Measurements from ENCODE around the gene SLC25A26. TPM values are rescaled to one million over a fixed set of nuclear protein-coding genes. Genes with fewer than 3 reads are reported as not detected.
A peak's percentile ranks its signal among the peaks of the same experiment; 100 is the strongest.

Gene SLC25A26
- total and polyA plus RNA-seq, 2 of the 13 experiments (the other 11 are each of a cell fraction or from before 2014, with no cell fraction given): 23.1 to 32.7 TPM

DNA sequence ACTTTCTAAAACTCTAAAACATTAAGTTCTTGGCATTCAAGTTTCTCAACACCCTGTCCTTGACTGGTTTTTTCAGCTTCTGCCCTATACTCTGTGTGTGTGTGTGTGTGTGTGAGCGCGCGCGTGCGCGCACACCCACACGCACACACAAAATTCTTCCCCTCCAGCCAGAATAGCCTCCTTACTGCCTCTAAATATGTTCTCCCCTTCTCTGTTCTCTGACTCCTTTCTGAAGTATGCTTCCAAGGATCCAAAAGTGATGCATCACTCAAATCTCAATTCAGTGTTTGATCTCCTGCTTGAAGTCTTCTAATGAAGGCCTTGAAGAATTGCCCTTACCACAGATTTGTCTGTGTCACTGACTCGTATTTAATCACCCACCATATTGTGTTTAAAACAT lies 129.8 kb downstream of the SLC25A26 start:
- no peak for ATAC-seq
- Histone ChIP-seq H3K4me2 (ENCODE audit: low read depth, low read length) (no peak overlapping the region), H3K4me1 (ENCODE audit: insufficient read depth, low read length) (no peaks in the 10 kb centered on the region), H2AFZ (ENCODE audit: low read length) (no peak overlapping the region), H3K27me3 (ENCODE audit: control insufficient read depth in 1 of 2, insufficient read depth in 2 of 2, low read length in 2 of 2) (no peaks in the 10 kb centered on the region), H4K20me1 (ENCODE audit: insufficient read depth, low read length) (no peaks in the 10 kb centered on the region), H3K27ac (ENCODE audit: extremely low read length, insufficient read depth, low read length) (no peak overlapping the region), H3K36me3 (replicated peaks in 1 of 2; ENCODE audit: control insufficient read depth in 1 of 2, insufficient read depth in 2 of 2, low read length in 2 of 2) (peaks cover 0 to 2% of the 10 kb centered on the region in 2 experiments; a peak in 1 of 5 replicates), H3K4me3 (replicated peaks in 1 of 3; ENCODE audit: insufficient read depth in 1 of 3, low read depth in 2 of 3, low read length in 3 of 3) (no peak overlapping the region), H3K9me3 (ENCODE audit: low read length) (no peaks in the 10 kb centered on the region), H3K79me2 (ENCODE audit: insufficient read depth, low read length) (no peaks in the 10 kb centered on the region), H3K9ac (ENCODE audit: insufficient read depth, low read depth, low read length) (no peak overlapping the region)
- no TSS peak for BruUV-seq (replicated peaks)
- FAIRE-seq: no peak
- intact Hi-C loops (cut with micrococcal nuclease; ENCODE audit: unreplicated experiment) (no loop called here), in situ Hi-C loops (cut with HindIII; ENCODE audit: extremely low pct_ligation_motif_present, low pct_unique_long_range_greater_than_20kb) (no loop called here)
- WGBS (ENCODE audit: low lambda C conversion rate): 96% methylated on average over 8 of the region's 8 CpGs
- no peak for DNase-seq (ENCODE audit: low spot score)
- POLR2A ChIA-PET: no interaction called here
- no peak for TF ChIP-seq ZNF772 (CRISPR knock-in tag; IDR thresholded peaks at IDR 0.05)
- TF ChIP-seq ZNF713 (CRISPR knock-in tag; IDR thresholded peaks at IDR 0.05): no peak
- TF ChIP-seq ZNF33A (CRISPR knock-in tag; IDR thresholded peaks at IDR 0.05; ENCODE audit: borderline replicate concordance): no peak
- TF ChIP-seq KDM2A (CRISPR knock-in tag; IDR thresholded peaks at IDR 0.05; ENCODE audit: borderline replicate concordance, low read depth): no peak
- no peak for TF ChIP-seq SKI (IDR thresholded peaks at IDR 0.05; ENCODE audit: partially characterized antibody)
- CTCF ChIA-PET (ENCODE audit: low intra/inter-chr PET ratio, low total read pairs): no interaction called here

DNA sequence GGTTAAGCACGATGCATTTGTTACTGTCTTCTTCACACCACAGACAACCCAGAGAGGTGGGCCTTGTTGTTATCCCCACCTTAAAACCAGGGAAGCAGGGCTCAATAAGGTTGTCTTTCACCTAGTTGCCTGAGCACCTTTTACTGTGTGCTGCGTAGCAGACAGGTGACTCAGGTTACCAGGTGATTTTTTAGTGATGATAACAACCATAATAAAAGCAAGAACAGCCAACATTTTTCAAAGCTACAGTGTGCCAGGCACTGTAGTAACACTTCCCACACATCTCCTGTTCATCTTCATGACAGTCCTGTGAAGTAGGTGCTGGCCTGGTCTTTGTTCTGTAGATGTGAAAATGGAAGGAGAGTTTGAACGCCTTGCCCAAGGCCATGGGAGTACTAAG lies 132.2 kb downstream of the SLC25A26 start:
- Histone ChIP-seq H3K27me3 (ENCODE audit: control insufficient read depth in 1 of 2, insufficient read depth in 2 of 2, low read length in 2 of 2) (no peaks in the 10 kb centered on the region), H3K4me3 (replicated peaks in 1 of 3; ENCODE audit: insufficient read depth in 1 of 3, low read depth in 2 of 3, low read length in 3 of 3) (no peak overlapping the region), H3K9ac (ENCODE audit: insufficient read depth, low read depth, low read length) (no peak overlapping the region), H3K4me1 (ENCODE audit: insufficient read depth, low read length) (no peaks in the 10 kb centered on the region), H3K36me3 (replicated peaks in 1 of 2; ENCODE audit: control insufficient read depth in 1 of 2, insufficient read depth in 2 of 2, low read length in 2 of 2) (no peaks in the 10 kb centered on the region; a peak in 1 of 5 replicates), H3K27ac (ENCODE audit: extremely low read length, insufficient read depth, low read length) (no peak overlapping the region), H3K9me3 (ENCODE audit: low read length) (no peaks in the 10 kb centered on the region), H4K20me1 (ENCODE audit: insufficient read depth, low read length) (no peaks in the 10 kb centered on the region), H3K4me2 (ENCODE audit: low read depth, low read length) (no peak overlapping the region), H2AFZ (ENCODE audit: low read length) (no peak overlapping the region), H3K79me2 (ENCODE audit: insufficient read depth, low read length) (no peaks in the 10 kb centered on the region)
- ATAC-seq (no peak), DNase-seq (ENCODE audit: low spot score) (no peak), FAIRE-seq (peak; percentile 8)
- ChIA-PET CTCF (ENCODE audit: low intra/inter-chr PET ratio, low total read pairs) (no interaction called here), POLR2A (no interaction called here)
- intact Hi-C loops (cut with micrococcal nuclease; ENCODE audit: unreplicated experiment) (no loop called here), in situ Hi-C loops (cut with HindIII; ENCODE audit: extremely low pct_ligation_motif_present, low pct_unique_long_range_greater_than_20kb) (no loop called here)
- no TSS peak for BruUV-seq (replicated peaks)
- 96% methylated on average over 3 of the region's 3 CpGs for WGBS (ENCODE audit: low lambda C conversion rate)
- no peak for TF ChIP-seq CAMTA2 (CRISPR knock-in tag; IDR thresholded peaks at IDR 0.05; ENCODE audit: borderline replicate concordance)
- TF ChIP-seq ZNF331 (CRISPR knock-in tag; IDR thresholded peaks at IDR 0.05): no peak
- no peak for TF ChIP-seq IKZF4 (CRISPR knock-in tag; IDR thresholded peaks at IDR 0.05; ENCODE audit: borderline replicate concordance, low read depth, not compliant biosample characterization)
- no peak for TF ChIP-seq HMG20A (CRISPR knock-in tag; IDR thresholded peaks at IDR 0.05; ENCODE audit: borderline replicate concordance)
- no peak for TF ChIP-seq ZBTB21 (CRISPR knock-in tag; IDR thresholded peaks at IDR 0.05)
- TF ChIP-seq ZSCAN25 (CRISPR knock-in tag; IDR thresholded peaks at IDR 0.05): no peak
- TF ChIP-seq HNRNPL (IDR thresholded peaks at IDR 0.05; ENCODE audit: low read depth, low read length): no peak
- TF ChIP-seq ZFYVE20 (CRISPR knock-in tag; IDR thresholded peaks at IDR 0.05; ENCODE audit: borderline replicate concordance, low read depth): no peak
- no peak for TF ChIP-seq HIVEP1 (CRISPR knock-in tag; IDR thresholded peaks at IDR 0.05)
- TF ChIP-seq, protein P1, sequence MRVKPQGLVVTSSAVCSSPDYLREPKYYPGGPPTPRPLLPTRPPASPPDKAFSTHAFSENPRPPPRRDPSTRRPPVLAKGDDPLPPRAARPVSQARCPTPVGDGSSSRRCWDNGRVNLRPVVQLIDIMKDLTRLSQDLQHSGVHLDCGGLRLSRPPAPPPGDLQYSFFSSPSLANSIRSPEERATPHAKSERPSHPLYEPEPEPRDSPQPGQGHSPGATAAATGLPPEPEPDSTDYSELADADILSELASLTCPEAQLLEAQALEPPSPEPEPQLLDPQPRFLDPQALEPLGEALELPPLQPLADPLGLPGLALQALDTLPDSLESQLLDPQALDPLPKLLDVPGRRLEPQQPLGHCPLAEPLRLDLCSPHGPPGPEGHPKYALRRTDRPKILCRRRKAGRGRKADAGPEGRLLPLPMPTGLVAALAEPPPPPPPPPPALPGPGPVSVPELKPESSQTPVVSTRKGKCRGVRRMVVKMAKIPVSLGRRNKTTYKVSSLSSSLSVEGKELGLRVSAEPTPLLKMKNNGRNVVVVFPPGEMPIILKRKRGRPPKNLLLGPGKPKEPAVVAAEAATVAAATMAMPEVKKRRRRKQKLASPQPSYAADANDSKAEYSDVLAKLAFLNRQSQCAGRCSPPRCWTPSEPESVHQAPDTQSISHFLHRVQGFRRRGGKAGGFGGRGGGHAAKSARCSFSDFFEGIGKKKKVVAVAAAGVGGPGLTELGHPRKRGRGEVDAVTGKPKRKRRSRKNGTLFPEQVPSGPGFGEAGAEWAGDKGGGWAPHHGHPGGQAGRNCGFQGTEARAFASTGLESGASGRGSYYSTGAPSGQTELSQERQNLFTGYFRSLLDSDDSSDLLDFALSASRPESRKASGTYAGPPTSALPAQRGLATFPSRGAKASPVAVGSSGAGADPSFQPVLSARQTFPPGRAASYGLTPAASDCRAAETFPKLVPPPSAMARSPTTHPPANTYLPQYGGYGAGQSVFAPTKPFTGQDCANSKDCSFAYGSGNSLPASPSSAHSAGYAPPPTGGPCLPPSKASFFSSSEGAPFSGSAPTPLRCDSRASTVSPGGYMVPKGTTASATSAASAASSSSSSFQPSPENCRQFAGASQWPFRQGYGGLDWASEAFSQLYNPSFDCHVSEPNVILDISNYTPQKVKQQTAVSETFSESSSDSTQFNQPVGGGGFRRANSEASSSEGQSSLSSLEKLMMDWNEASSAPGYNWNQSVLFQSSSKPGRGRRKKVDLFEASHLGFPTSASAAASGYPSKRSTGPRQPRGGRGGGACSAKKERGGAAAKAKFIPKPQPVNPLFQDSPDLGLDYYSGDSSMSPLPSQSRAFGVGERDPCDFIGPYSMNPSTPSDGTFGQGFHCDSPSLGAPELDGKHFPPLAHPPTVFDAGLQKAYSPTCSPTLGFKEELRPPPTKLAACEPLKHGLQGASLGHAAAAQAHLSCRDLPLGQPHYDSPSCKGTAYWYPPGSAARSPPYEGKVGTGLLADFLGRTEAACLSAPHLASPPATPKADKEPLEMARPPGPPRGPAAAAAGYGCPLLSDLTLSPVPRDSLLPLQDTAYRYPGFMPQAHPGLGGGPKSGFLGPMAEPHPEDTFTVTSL (CRISPR knock-in tag; IDR thresholded peaks at IDR 0.05; ENCODE audit: borderline replicate concordance): no peak
- no peak for TF ChIP-seq TAF1 (CRISPR knock-in tag; IDR thresholded peaks at IDR 0.05)
